COLO829 (cell line): Measurements from ENCODE around the gene SMIM43.
A peak's percentile ranks its signal among the peaks of the same experiment; 100 is the strongest.
"Not testable (repeated sequence)": the region's sequence is repeated elsewhere in the genome, so short reads cannot be mapped to it uniquely, and the experiment has no call there.

Experiments used
- DNase-seq: peaks from one replicate; pipeline ENCODE4 v3.0.0; 2012; ENCODE audit warnings: low spot score

Gene SMIM43

GRCh38 chr4:121778991-121779628, 14.1 kb upstream of the SMIM43 start:
- no peak for DNase-seq

GRCh38 chr4:121777625-121778024, 12.7 kb upstream of the SMIM43 start:
- no peak for DNase-seq

- no peak for DNase-seq
Measured at GRCh38 chr4:121776610-121777401, 11.8 kb upstream of the SMIM43 start.

- DNase-seq = no peak
Measured at GRCh38 chr4:121773883-121774282, 8.9 kb upstream of the SMIM43 start.

- DNase-seq = no peak
Measured at GRCh38 chr4:121771869-121772268, 6.9 kb upstream of the SMIM43 start.

GRCh38 chr4:121769341-121769740, 4.4 kb upstream of the SMIM43 start:
- DNase-seq = no peak

DNA sequence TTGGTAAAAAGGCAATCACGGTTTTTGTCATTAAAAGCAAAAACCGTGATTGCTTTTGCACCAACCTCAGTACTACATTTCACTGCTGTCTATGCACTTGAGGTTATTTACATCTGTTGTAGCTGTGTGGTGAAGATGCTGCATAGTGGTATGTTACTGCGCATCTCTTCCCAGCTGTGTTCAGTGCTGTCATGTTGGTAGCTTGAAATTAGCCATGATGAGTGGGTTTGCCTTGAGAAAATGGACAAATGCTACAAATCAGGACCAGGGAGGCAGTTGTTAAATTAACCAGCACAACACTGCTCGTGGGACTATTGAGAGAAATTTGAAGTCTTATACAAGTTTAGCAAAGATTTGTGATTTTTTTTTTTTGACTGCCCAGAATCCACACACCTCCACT, 2.2 kb upstream of the SMIM43 start:
- DNase-seq = no peak

DNA sequence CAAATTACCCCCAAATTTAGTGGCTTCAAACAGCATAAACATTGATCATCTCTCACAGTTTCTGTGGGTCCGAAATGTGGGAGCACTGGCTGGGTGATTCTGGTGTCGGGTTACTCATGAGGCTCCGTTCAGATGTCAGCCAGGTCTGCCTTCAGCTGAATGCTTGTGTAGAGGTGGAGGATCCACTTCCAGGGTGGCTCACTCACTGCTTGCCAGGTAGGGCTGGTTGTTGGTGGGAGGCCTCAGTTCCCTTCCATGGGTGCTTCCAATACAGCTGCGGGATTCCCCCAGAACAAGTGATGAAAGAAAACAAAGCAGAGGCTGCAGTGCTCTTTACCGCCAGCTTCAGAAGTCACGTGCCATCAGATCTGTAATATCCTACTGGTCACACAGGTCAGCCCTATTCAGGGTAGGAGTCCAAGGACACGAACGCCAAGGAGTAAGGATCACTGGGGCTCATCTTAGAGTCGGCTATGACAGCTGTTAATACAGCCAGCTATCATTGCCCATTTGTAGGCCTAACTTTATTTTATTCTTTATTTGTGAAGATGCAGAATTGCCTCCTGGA, 1.1 kb upstream of the SMIM43 start:
- no peak for DNase-seq

- DNase-seq = no peak
Measured at GRCh38 chr4:121765368-121765705, 373 bp upstream of the SMIM43 start.

- no peak for DNase-seq
Measured at GRCh38 chr4:121764303-121764701, 662 bp downstream of the SMIM43 start.

GRCh38 chr4:121760205-121760604, 4.8 kb downstream of the SMIM43 start:
- no peak for DNase-seq

DNA sequence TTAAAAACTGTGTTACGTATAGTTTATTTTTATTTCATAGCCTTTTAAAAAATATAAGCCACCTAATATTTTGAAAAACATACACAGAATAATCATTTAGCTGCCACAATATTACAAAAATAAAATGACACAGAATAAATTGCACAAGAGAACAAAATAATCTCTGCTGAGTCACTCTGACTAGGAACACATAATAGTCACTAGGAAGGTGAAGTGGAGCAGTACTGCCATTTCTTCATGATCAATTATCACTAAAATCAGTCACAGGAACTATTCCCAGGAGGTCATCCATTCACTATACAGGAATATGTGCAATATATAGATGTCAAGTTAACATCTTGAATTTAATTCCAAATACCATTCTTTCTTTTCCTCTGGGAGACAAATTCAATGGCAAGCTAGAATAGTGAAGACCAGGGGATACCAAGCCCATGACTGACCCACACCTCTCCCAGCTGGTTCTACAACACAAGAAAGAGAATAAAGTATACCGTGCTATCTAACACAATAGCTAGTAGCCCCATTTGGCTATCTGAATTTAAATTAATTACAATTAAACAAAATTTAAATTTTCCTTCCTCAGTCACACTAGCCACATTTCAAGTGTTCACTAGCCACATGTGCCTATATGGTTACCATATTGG, 5.9 kb downstream of the SMIM43 start:
- no peak for DNase-seq

DNA sequence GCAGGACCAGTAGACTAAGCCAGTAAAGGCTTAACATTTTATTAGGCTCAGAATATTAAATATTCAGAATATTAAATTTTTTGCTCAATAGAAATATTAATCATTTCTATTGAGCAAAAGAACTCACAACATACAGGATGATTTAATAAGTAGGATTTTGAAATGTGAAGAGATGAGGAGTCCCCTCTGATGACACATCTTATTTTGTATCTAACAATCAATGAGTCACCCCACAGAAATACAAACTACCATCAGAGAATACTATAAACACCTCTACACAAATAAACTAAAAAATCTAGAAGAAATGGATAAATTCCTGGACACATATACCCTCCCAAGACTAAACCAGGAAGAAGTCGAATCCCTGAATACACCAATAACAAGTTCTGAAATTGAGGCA, 12.8 kb downstream of the SMIM43 start:
- DNase-seq = not testable (repeated sequence)

- no peak for DNase-seq
Measured at GRCh38 chr4:121749225-121749624, 15.7 kb downstream of the SMIM43 start.

- no peak for DNase-seq
Measured at GRCh38 chr4:121742794-121743193, 22.2 kb downstream of the SMIM43 start.

GRCh38 chr4:121741751-121742150, 23.2 kb downstream of the SMIM43 start:
- DNase-seq = no peak

DNA sequence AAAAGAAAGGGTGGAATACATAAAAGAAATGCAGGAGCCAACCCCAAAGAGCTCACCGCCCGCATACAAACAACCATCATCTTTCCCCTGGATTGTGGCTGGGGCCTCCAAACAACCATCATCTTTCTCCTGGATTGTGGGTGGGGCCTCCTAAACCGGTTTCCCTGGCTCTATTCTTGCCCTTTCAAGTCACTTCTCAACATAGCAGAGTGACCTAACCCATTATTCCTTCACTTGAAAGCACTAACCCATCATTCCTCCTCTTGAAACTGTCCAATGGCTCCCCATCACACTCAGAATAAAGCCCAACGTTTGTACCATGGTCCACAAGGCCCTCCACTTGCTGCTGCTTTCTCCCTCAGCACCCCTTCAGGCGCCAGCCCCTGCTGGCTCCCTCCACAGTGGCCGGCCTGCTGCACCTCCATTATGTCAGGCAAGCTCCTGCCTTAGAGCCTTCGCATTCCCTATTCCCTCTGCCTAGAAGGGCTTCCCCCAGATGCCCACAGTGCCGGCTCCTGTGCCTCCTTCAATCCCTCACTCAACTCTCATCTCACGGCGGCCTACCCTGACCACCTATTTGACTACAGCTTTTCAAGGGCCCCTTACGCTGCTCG, 24.1 kb downstream of the SMIM43 start:
- DNase-seq = no peak

DNA sequence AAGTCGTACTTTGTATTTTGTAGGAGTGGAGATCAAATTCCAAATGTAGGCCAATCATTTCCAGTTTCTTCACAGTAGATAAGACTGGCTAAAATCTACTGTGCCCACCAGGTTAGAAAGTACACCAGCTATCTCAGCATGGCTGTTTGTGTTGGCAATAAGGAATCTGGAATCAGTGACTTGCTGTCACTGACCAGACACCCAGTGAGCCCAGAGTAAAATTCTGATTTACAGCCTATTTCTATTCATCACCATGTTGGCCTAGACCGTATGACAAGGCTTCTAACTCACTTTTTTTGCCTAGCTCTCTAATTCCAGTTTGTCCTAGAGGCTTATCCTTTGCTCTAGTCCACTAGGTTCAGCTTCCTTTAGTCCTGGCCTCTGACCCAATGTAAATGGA, 25.4 kb downstream of the SMIM43 start:
- DNase-seq = no peak

- DNase-seq = no peak
Measured at GRCh38 chr4:121738780-121739535, 26.0 kb downstream of the SMIM43 start.

- DNase-seq = no peak
Measured at GRCh38 chr4:121737846-121738554, 27.0 kb downstream of the SMIM43 start.

DNA sequence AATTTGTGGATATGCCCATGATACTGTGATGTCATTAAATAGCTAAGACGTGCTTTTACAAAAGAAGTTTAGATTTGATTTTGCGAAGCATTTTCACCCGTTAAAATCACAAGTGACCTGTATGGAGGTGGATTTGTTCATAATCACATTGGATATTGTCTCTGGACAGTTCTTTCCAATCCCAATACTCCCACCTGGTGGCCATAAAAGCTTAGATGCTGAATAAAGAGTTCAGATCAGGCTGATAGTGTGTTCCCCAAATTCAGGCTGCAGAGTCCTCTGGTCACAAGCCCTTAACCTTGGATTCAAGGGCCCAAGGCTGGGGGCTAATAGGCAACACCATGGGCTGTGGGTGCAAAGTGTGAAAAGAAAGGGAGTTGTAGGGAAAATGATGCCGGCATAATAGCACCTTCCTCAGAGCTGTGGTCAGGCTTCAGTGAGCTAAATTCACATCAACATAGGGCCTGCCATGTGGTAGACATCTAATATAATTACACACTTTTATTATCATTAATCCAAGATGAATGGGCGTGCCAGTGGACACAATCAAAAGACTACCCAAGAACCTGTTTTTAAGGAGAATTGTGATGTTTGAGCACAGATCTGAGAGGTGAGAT, 28.1 kb downstream of the SMIM43 start:
- peak; percentile 78 for DNase-seq
